Testis (tissue), 2 donors: Measurements from ENCODE around the gene CPNE4.

Experiments used
- POLR2A ChIP-seq: fragments of 450-650 bp; IDR thresholded peaks from one replicate; pipeline ENCODE4 v1.6.1; 2017; ENCODE audit warnings: antibody characterized with exemption, mild to moderate bottlenecking, moderate library complexity
- TF ChIP-seq, protein P1 (sequence below), 3 experiments: fragments of 450-650 bp in 2 of 3; fragments of 200-600 bp in 1 of 3; sonication (generic) in 1 of 3; IDR thresholded peaks; one replicate each; pipeline ENCODE4 v1.5.1; 2016 to 2019; ENCODE audit warnings: antibody characterized with exemption in 3 of 3, mild to moderate bottlenecking in 2 of 3, moderate library complexity in 1 of 3

DNA sequence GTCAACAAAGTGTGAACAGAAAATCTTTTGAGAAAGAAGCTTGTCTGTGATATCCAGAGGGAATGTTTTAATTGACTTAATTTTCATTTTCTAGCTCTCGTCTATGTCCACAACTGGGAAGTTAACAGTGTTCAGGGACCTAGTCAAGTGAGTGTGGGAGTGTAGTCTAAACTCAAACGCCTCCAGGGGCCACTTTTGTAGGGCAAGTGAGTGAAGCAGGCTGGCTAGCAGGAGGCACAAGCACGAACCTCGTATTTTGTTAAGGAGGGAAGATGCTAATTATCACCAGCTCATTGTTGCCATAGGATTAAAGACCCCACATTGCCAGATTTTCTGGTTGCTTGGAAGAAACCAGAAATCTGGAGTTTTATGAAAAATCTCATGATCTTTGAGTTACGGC, 135.8 kb downstream of the CPNE4 start:
- TF ChIP-seq, protein P1, sequence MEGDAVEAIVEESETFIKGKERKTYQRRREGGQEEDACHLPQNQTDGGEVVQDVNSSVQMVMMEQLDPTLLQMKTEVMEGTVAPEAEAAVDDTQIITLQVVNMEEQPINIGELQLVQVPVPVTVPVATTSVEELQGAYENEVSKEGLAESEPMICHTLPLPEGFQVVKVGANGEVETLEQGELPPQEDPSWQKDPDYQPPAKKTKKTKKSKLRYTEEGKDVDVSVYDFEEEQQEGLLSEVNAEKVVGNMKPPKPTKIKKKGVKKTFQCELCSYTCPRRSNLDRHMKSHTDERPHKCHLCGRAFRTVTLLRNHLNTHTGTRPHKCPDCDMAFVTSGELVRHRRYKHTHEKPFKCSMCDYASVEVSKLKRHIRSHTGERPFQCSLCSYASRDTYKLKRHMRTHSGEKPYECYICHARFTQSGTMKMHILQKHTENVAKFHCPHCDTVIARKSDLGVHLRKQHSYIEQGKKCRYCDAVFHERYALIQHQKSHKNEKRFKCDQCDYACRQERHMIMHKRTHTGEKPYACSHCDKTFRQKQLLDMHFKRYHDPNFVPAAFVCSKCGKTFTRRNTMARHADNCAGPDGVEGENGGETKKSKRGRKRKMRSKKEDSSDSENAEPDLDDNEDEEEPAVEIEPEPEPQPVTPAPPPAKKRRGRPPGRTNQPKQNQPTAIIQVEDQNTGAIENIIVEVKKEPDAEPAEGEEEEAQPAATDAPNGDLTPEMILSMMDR (IDR thresholded peaks at IDR 0.05): no peak
- TF ChIP-seq POLR2A: no peak
